Hypothalamus (tissue), 51 donors: ENCODE results near the gene CIT.
A peak's percentile ranks its signal among the peaks of the same experiment; 100 is the strongest.

Experiments used
- DNase-seq, 51 donors: peaks; one replicate each; lab custom pipeline; 2025; lab: John Stamatoyannopoulos, UW

Gene CIT

DNA sequence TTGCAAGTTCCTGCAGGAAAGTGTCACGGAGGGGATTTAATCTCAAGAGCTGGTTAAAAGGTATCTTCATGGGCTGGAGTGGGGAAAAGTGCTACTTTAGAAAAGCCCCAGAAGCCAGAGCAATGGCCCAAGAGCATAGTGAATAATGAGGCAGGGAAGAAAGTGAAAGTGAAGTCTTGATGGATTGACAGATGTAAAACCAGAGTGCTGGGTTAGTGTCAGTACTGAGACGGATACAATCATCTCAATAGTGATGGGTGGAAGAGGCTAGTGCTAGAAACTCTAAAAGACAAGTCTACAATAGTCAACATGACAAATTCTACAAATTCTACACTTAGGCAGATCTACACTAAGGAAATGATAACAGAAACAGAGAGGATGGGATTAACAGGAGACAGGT, 68.1 kb downstream of the CIT start:
- no peak for DNase-seq

DNA sequence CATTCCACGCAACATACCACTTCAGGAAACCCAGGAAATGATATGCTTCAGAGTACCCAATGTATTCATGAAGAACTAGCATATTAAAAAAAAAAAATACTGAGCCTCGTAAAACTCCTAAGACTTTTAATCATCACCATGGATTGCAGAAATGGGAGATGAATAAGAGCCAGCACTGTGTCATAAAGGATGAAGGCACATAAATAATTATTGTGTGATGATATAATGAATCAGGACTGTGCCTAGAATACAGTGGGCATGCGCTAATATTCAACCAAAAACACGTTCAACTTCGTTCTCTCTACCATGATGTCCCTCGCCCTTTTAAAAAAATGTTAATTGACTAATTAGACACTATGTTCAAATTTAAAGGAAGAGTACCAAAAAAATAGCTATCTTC, 68.7 kb downstream of the CIT start:
- no peak for DNase-seq

DNA sequence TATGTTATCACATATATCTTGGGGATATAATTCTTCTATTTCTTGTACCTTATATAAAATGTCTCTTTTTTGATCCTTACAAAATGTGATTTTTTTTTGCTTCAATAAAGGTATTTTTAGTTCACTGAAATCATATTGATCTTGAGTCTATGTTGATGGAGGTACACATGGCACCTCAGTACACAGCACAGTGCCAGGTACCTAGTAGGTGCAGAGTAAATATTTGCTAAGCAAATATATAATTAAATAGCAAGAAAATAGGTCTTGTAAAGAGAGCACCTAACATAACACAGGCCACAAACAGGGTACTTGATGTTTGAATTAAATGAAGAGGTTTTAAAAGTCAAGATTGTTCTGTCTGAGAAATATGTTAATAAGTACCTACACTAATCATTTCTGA, 69.7 kb downstream of the CIT start:
- no peak for DNase-seq

DNA sequence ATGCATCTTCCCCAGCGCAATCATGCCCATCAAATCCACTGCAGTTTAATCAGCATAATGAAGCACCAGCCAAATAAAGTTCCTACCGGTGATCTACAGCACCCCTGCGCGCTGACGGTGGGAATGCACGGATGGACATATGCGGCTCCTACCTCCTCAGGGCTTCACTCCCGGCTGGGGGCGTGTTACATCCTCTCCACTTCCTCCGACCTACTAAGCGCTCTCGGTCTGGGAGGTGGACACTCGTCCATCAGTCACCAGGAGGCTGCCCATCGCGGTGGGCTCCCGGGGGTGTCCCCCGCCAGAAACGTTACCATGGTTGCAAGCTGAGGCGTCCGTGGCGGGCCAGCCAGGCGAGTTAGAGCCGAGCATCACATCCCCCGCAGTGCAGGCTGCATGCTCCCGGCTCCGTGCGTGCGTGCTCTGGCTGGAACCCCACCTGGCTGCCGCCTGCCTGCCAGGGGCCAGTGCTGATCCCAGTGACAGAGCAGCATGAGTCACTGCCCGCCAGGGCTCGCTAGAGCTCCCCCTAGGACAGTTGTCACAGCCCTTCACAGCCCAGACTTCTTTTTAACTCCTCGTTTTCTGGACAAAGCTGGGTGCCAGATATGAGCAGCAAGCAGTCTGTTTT, 73.0 kb downstream of the CIT start:
- peak in 48 of 51 donors; percentile 14 to 83 (median 62) for DNase-seq

- peak in 44 of 51 donors; percentile 4 to 86 (median 37) for DNase-seq
Observed at GRCh38 chr12:119803381-119803791, 73.7 kb downstream of the CIT start.

DNA sequence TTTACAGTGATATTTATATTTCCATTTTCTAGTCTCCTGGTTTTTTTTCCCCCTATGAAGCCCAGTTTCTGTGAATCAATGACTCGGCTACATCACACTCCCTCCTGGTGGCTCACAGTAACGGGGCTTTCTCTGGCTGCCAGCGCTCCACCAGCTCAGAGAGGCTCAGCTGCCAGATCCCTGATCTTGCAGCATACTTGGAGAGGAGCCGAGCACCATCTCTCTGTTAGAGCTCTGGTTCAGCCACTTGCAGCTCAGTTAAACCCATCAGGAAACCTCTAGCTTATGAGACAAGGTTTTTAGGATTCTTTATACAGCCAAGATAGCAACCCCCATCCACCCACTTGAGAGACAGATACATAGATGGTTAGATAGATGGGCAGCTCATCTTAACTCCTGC, 74.6 kb downstream of the CIT start:
- peak in 38 of 51 donors; percentile 1 to 74 (median 41) for DNase-seq

DNA sequence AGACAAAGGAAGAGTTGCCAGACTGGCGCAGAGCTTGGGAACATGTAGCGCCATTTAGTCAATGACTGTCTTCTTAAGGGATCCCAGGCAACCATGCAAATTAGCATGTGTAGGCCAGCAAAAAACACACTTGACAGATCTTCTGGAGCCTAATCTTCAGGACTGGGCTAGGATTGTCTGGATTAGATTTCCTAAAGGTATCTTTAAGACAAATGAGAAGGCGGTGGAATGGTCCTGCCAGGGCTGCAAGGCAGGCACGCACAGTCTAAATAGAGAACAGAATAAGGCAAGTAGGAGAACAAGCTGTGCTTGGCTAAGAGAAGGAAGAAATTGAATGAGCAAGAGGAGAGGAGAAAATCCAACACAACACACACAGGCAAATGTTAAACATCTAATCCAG, 80.0 kb downstream of the CIT start:
- DNase-seq, result peak in 1 of 51 donors; percentile 16

- DNase-seq, result no peak
Observed at GRCh38 chr12:119796292-119796691, 80.8 kb downstream of the CIT start.

GRCh38 chr12:119791453-119791852, 85.7 kb downstream of the CIT start:
- DNase-seq, result peak in 2 of 51 donors; percentile 8 to 27

GRCh38 chr12:119788786-119789185, 88.3 kb downstream of the CIT start:
- no peak for DNase-seq

GRCh38 chr12:119786539-119786938, 90.6 kb downstream of the CIT start:
- peak in 1 of 51 donors; percentile 11 for DNase-seq

DNA sequence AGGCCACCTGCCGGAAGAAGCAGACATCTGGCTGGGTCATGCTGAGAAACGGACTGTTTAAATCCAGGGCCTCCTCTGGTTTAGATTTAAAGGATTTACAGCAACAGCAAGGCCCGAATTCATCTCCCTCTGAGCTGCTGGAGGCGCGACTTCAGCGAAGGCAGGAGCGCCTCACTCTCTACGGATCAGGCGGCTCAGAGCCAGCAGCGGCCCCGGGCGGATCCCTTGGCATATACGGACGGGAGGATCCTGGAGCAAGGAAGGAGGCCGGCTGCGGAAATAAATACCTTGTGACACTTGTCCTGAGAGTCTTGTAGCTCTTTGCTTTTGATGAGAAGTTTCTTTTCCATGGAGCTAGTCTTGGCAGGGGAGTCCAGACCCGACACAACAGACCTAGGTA, 92.4 kb downstream of the CIT start:
- DNase-seq, result no peak

GRCh38 chr12:119783787-119784186, 93.3 kb downstream of the CIT start:
- no peak for DNase-seq

DNA sequence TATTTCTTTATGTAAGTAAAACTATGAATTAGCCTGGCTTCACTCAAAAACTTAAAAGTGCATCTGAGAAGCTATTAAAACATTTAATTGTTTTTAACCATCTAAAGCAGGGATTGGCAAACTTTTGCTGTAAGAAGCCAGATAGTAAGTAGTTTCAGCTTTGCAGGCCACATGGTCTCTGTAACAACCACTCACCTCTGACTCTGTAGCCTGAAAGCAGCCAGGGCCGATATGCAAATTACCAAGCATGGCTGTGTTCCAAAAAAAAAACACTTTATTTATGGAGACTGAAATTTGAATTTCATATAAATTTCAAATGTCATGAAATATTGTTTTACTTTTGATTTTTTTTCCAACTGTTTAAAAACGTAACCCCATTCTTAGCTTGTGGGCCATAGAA, 95.3 kb downstream of the CIT start:
- no peak for DNase-seq

DNA sequence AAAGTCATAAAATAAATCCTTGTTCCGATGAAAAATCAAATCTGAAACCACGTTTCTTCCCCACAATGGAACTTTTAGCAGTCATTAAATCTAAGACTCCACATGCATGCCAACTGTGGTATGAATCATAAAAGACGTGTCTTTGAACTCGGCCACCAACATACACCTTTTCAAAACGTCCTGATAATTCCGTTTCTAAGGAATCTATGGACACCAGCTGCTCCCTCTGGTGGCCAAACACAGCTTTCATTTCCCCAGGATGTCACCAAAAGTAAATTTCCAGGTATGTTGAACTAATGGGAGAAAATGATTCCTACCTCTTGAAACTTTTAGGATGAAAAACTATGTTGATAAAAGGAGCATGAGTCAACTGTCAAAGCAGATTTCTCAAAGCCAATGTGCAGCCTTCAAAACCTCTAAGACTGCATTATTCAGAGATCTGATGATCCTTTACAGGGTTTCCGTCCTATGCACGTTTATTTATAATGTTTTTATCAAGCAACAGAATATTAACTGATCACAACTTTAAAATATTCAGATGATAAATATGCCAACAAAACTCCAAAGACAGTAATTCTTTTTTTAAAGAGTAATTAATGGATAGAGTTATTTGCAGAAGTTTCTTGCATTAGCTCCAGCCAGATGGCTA, 96.2 kb downstream of the CIT start:
- DNase-seq, result peak in 21 of 51 donors; percentile 1 to 46 (median 9)

DNA sequence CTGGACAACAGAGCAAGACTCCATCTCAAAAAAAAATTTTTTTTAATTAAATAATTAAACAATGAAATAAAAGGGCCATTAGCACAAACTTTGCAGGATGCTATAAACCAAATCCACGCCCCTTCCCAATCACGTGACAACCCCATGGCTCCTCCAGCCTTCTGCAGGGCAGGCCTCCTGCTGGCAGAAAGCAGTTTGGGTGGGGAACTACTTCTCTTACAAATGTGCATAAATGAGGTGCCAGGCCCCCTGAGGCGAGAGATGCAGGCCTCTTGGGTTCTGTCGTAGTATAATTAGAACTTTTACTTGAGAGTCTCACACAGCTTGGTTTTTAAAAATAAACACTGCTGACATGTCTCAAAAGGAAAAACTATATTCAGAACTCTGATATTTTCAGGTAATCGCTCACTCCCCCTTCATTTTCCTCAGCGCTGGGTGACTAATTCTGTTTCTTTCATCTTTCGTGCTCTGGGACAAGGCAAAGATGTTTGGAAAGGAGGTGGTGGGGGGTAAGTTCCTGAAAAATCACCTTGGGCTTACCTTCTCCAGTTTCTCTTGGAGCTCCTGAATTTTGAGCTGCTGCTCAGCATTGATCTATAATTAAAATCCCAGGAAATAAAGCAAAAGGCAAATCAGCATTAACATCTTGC, 101.7 kb downstream of the CIT start:
- DNase-seq, result peak in 1 of 51 donors; percentile 9

DNA sequence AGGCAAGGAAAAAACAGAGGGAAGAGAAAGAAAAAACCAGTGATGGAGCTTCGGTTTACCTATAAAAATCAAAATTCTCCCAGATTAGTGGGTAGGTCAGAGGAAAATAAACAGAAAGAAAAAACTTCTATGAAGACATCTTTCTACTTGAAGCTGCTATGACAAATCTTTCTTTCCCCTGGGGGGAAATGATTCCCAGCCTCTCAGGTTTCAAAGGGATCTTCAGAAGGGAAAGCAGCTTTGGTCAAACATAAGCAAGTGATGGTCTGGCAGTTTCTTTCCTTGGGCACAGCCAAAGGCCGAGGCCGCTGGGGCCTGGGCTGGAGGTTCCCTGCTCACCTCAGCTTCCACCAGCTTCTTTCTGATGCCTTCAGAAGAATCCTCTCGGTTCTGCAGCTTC, 104.7 kb downstream of the CIT start:
- no peak for DNase-seq

DNA sequence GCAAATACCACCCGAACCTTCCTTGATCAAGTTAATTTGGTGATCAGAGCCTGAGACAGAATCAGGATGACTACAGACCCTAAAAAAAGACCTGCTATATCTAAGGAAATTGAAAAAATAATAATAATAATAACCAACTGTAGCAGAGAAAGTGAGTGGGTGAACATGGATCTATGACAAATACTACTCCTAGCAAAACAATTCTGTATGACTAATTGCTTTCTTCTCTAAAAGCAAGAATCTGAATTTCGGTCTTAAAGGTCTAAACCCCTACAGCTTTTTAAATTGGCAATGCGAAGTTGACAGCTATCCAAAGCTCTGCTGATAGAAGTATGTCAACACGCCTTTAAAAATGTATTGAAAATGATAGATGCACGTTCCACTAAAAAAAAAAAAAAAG, 107.0 kb downstream of the CIT start:
- no peak for DNase-seq

GRCh38 chr12:119762619-119763018, 114.5 kb downstream of the CIT start:
- no peak for DNase-seq

GRCh38 chr12:119758722-119759121, 118.4 kb downstream of the CIT start:
- no peak for DNase-seq

DNA sequence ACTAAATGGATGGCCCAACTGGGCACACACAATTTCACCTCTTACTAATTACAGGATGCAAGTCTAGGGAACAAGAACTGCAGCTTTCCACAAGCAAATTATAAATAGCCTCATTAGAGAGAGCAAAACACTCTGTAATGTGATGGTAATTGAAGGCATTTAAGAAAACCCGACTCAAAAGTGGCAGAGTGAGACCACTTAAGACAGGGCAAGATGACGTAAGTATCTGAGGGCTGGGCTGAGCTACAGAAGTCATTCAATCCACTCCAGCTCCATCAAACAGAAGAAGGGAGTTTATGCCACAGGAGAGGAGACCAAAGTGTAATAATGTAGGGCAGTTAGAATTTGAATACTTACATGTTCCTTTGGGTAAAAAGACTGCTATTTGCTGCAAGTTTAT, 118.9 kb downstream of the CIT start:
- DNase-seq, result no peak

DNA sequence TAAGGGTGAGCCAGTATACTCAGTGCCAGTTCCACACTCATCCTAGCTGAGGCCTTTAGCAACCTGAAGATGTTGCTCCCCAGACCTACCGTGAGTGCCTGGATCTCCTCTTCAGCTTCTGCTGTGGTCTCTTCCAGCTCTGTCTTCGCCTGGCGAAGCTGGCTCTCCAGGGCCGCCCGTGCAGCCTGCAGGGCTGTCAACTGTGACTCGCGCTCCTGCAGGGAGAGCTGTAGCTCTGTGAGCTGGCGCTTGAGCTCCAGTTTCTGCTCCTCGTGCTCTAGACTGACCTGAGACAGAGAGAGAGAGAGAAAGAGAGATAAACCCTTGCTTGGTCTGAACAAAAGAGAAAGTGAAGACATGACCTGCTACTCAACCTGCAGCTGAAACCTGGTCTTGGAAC, 125.2 kb downstream of the CIT start:
- DNase-seq, result no peak
